DOHH2 (cell line): ENCODE measurements around the gene MED29.

Experiments used
- H3F3A ChIP-seq: fragments of 200-600 bp; sonication (generic), shearing (Covaris generic); 2 replicates; pipeline ENCODE4 v1.6.0; 2016; ENCODE audit warnings: antibody characterized with exemption, mild to moderate bottlenecking; ENCODE audit not compliant: control insufficient read depth, insufficient read depth
- H3K27ac ChIP-seq: fragments of 200-600 bp; sonication (generic); 2 replicates; pipeline ENCODE4 v1.5.1; 2014; ENCODE audit warnings: low read depth, mild to moderate bottlenecking, low read length, moderate library complexity
- H3K27me3 ChIP-seq: fragments of 200-600 bp; sonication (generic); 2 replicates; pipeline ENCODE4 v1.6.1; 2014; ENCODE audit warnings: mild to moderate bottlenecking, low read length, mixed read lengths; ENCODE audit not compliant: control insufficient read depth
- H3K36me3 ChIP-seq: fragments of 200-600 bp; sonication (generic); 2 replicates; pipeline ENCODE4 v1.6.1; 2014; ENCODE audit warnings: mild to moderate bottlenecking, low read length, moderate library complexity, mixed read lengths; ENCODE audit not compliant: control insufficient read depth
- H3K4me1 ChIP-seq: fragments of 200-600 bp; sonication (generic); 2 replicates; pipeline ENCODE4 v1.6.1; 2014; ENCODE audit warnings: mild to moderate bottlenecking, low read length, mixed read lengths; ENCODE audit not compliant: control insufficient read depth
- H3K4me2 ChIP-seq: fragments of 200-600 bp; sonication (generic); 2 replicates; pipeline ENCODE4 v1.6.0; 2014; ENCODE audit warnings: mild to moderate bottlenecking, low read length, moderate library complexity
- H3K4me3 ChIP-seq: fragments of 200-600 bp; sonication (generic); 2 replicates; pipeline ENCODE4 v1.5.1; 2014; ENCODE audit warnings: mild to moderate bottlenecking, low read length, mixed read lengths
- H3K79me2 ChIP-seq: fragments of 200-600 bp; sonication (generic); 2 replicates; pipeline ENCODE4 v1.6.1; 2014; ENCODE audit warnings: mild to moderate bottlenecking, low read length, mixed read lengths; ENCODE audit not compliant: control insufficient read depth
- H3K9me2 ChIP-seq: fragments of 200-600 bp; sonication (generic); replicated peaks from 2 replicates; pipeline ENCODE4 v1.6.1; 2014; ENCODE audit warnings: mild to moderate bottlenecking, low read length, mixed read lengths; ENCODE audit not compliant: control insufficient read depth
- H3K9me3 ChIP-seq: fragments of 200-600 bp; sonication (generic); 2 replicates; pipeline ENCODE4 v1.6.1; 2014; ENCODE audit warnings: antibody characterized with exemption, low read length, mixed read lengths; ENCODE audit not compliant: control insufficient read depth, insufficient read depth
- H4K20me1 ChIP-seq: fragments of 200-600 bp; sonication (generic); 2 replicates; pipeline ENCODE4 v1.6.0; 2014; ENCODE audit warnings: low read depth, mild to moderate bottlenecking, antibody characterized with exemption, low read length, moderate library complexity; ENCODE audit not compliant: control insufficient read depth, insufficient read depth
- CTCF ChIP-seq: fragments of 200-600 bp; sonication (generic); IDR thresholded peaks from one replicate; pipeline ENCODE4 v1.5.1; 2014; ENCODE audit warnings: antibody characterized with exemption, mild to moderate bottlenecking, low read depth, low read length; ENCODE audit not compliant: poor library complexity, severe bottlenecking
- EZH2phosphoT487 ChIP-seq: fragments of 200-600 bp; sonication (generic); IDR thresholded peaks from 2 replicates; pipeline ENCODE4 v1.6.1; 2017; ENCODE audit warnings: borderline replicate concordance, mild to moderate bottlenecking, antibody characterized with exemption, low read length, moderate library complexity, mixed read lengths

The MED29 gene

GRCh38 chr19:39419003-39419402, 27.8 kb downstream of the MED29 start:
- Histone ChIP-seq H3K27me3 (no peaks in the 10 kb centered on the region), H3K4me1 (peaks cover 8% of the 10 kb centered on the region), H3K79me2 (peaks cover 4% of the 10 kb centered on the region), H3K4me3 (no peak overlapping the region), H3K4me2 (no peak overlapping the region), H4K20me1 (peaks cover 2% of the 10 kb centered on the region; the same call in 1 of the 2 replicates), H3K36me3 (peaks cover 9% of the 10 kb centered on the region), H3F3A (0 out of 2 replicates have a peak, but pooled peaks cover under 1% of the 10 kb centered on the region), H3K9me2 (no peaks in the 10 kb centered on the region), H3K9me3 (no peaks in the 10 kb centered on the region), H3K27ac (no peak overlapping the region)
- TF ChIP-seq CTCF (no peak), EZH2phosphoT487 (no peak)

- H4K20me1 ChIP-seq: no peaks in the 10 kb centered on the region
- H3K27me3 ChIP-seq: no peaks in the 10 kb centered on the region
- H3K9me2 ChIP-seq: no peaks in the 10 kb centered on the region
- H3K36me3 ChIP-seq: peaks cover 9% of the 10 kb centered on the region
- no peak overlapping the region for H3K4me2 ChIP-seq
- TF ChIP-seq EZH2phosphoT487 (no peak), CTCF (no peak)
- no peak overlapping the region for H3K27ac ChIP-seq
- no peaks in the 10 kb centered on the region for H3K9me3 ChIP-seq
- H3K4me1 ChIP-seq: no peaks in the 10 kb centered on the region
- H3F3A ChIP-seq: no peaks in the 10 kb centered on the region
- no peaks in the 10 kb centered on the region for H3K79me2 ChIP-seq
- no peak overlapping the region for H3K4me3 ChIP-seq
These were observed 29.6 kb downstream of the MED29 start for GRCh38 chr19:39420769-39421168.

- Histone ChIP-seq H3K9me3 (no peaks in the 10 kb centered on the region), H3K36me3 (peaks cover 9% of the 10 kb centered on the region), H3K4me3 (no peak overlapping the region), H3F3A (no peaks in the 10 kb centered on the region), H3K9me2 (no peaks in the 10 kb centered on the region), H3K27ac (no peak overlapping the region), H3K4me1 (no peaks in the 10 kb centered on the region), H4K20me1 (no peaks in the 10 kb centered on the region), H3K4me2 (no peak overlapping the region), H3K27me3 (no peaks in the 10 kb centered on the region), H3K79me2 (no peaks in the 10 kb centered on the region)
- TF ChIP-seq CTCF: no peak
- TF ChIP-seq EZH2phosphoT487: no peak
These were observed 30.8 kb downstream of the MED29 start for GRCh38 chr19:39422020-39422419.
